HFF-Myc (cell line): ENCODE data around the gene ADSL.

Experiments used
- DNase-seq: peaks from one replicate; pipeline ENCODE4 v3.0.0-alpha.2; 2011; ENCODE audit warnings: low read depth; ENCODE audit errors: extremely low read depth
- H3K4me3 ChIP-seq: replicated peaks from 2 replicates; pipeline ENCODE4 v1.5.1; 2011; ENCODE audit warnings: low read depth, mild to moderate bottlenecking, control low read depth, low read length
- TF ChIP-seq, protein P1 (sequence below): IDR thresholded peaks from 2 replicates; pipeline ENCODE4 v1.5.1; 2012; ENCODE audit warnings: mild to moderate bottlenecking, low read depth, low read length, control low read depth; ENCODE audit errors: missing control alignments

The ADSL gene

GRCh38 chr22:40332319-40332781, 13.9 kb upstream of the ADSL start:
- H3K4me3 ChIP-seq: no peak overlapping the region
- no peak for DNase-seq
- TF ChIP-seq, protein P1, sequence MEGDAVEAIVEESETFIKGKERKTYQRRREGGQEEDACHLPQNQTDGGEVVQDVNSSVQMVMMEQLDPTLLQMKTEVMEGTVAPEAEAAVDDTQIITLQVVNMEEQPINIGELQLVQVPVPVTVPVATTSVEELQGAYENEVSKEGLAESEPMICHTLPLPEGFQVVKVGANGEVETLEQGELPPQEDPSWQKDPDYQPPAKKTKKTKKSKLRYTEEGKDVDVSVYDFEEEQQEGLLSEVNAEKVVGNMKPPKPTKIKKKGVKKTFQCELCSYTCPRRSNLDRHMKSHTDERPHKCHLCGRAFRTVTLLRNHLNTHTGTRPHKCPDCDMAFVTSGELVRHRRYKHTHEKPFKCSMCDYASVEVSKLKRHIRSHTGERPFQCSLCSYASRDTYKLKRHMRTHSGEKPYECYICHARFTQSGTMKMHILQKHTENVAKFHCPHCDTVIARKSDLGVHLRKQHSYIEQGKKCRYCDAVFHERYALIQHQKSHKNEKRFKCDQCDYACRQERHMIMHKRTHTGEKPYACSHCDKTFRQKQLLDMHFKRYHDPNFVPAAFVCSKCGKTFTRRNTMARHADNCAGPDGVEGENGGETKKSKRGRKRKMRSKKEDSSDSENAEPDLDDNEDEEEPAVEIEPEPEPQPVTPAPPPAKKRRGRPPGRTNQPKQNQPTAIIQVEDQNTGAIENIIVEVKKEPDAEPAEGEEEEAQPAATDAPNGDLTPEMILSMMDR: no peak

DNA sequence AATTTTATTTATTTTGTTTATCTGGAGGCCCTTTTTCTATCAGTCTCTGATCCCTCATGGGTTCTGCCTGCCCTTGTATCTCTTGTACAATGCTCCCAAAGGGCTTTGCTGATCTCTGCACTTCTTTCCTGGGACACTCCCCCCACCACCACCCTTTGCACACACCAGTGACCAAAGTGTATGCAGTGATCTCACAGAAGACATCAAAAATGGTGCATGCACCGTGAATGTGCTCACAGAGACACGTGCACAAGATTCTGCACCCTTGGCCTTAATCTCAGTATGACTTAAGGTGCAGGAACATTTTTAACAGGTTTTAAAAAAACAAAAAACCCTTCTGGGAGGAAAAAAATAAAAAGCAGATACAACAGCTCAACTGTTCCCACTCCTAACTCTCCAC, 12.2 kb upstream of the ADSL start:
- H3K4me3 ChIP-seq: no peak overlapping the region
- TF ChIP-seq, protein P1: no peak
- DNase-seq: no peak

DNA sequence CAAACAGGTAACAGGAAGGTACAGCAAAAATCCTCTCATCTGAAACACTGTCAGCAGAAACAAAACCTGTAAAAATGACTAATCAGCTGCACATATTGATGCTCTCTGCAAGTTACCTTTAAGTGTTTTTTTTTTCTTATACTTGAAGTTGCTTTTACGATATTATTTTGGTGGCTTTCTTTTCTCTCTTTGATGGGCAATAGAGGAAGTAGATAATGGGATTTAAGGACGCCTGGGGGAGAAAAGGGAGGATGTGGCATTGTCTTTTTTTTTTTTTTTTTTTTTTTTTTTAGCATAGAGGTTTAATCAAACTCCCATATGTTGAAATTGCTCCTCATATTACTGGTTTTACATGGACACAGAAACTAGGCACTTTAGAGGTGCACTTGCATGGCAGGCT, 11.4 kb upstream of the ADSL start:
- TF ChIP-seq, protein P1: no peak
- DNase-seq: no peak
- no peak overlapping the region for H3K4me3 ChIP-seq

DNA sequence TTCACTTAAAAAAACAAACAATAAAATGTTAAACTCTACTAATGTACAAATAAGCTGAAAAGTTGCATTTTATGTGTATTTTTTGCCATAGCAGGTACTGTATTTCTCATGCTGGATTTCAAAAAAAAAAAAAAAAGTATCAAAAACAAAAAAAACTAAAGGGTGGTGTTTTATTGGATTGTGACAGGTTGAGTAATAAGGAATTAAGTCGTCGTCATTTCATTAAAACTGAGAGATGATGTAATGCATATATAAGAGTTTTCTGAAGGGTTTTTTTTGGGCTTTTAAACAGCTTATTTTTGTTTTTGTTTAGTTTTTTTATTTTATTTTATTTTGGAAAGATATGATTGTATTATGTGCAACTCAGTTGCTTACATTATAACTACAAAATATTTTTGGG, 10.9 kb upstream of the ADSL start:
- DNase-seq: no peak
- TF ChIP-seq, protein P1: no peak
- no peak overlapping the region for H3K4me3 ChIP-seq

DNA sequence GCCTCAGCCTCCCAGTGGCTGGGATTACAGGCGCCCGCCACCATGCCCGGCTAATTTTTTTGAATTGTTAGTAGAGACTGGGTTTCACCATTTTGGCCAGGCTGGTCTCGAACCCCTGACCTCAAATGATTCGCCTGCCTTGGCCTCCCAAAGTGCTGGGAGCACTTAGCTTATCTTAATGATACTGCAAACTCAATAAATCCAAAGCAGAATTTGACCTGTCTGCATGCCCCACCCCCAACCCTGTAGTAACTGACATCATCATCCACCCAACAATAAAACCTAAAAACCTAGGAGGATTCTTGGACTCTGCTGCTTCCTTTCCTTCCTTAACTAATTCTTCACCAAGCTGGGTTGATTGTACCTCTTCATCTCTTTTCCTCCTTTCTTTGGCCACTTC, 6.3 kb upstream of the ADSL start:
- no peak for DNase-seq
- no peak overlapping the region for H3K4me3 ChIP-seq
- TF ChIP-seq, protein P1: no peak

GRCh38 chr22:40341604-40342003, 4.7 kb upstream of the ADSL start:
- TF ChIP-seq, protein P1: no peak
- no peak overlapping the region for H3K4me3 ChIP-seq
- DNase-seq: no peak

DNA sequence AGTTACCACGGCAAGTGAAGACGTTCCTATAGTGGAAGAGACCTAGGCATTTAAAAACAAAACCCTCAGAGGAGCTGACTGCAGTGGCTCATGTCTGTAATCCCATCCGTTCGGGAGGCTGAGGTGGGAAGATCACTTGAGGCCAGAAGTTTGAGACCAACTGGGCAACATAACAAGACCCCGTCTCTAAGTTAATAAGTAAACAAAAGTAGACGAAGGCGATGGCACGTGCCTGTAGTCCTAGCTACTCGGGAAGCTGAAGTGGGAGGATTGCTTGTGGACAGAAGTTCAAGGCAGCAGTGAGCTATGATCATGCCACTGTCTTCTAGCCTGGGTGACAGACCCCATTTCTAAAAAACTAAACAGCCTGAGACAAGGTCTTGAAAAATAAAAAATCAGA, 3.8 kb upstream of the ADSL start:
- no peak for DNase-seq
- no peak overlapping the region for H3K4me3 ChIP-seq
- TF ChIP-seq, protein P1: no peak
